Memory B cell (primary cell): ENCODE results near the gene METRN.

Experiments
- ATAC-seq: fragments of 150-1000 bp; cut with Tn5 transposase; 2 replicates; pipeline ENCODE4 v1.10.0; 2021; ENCODE audit warnings: low read depth, mild to moderate bottlenecking, moderate library complexity
- DNase-seq, 2 donors: peaks; one replicate each; pipeline ENCODE4 v3.0.0; 2022; ENCODE audit warnings: low spot score in 2 of 2
- H3K27ac Mint-ChIP-seq: one replicate; pipeline ENCODE4 v1.8.0; 2022; ENCODE audit warnings: mild to moderate bottlenecking, moderate library complexity, mixed read lengths
- H3K27me3 Mint-ChIP-seq: one replicate; pipeline ENCODE4 v1.8.0; 2022; ENCODE audit warnings: mixed read lengths
- H3K36me3 Mint-ChIP-seq: one replicate; pipeline ENCODE4 v1.8.0; 2022; ENCODE audit warnings: mild to moderate bottlenecking, mixed read lengths
- H3K4me1 Mint-ChIP-seq: one replicate; pipeline ENCODE4 v1.8.0; 2022; ENCODE audit warnings: mixed read lengths
- H3K4me3 Mint-ChIP-seq: one replicate; pipeline ENCODE4 v1.8.0; 2022; ENCODE audit warnings: mild to moderate bottlenecking, moderate library complexity, mixed read lengths
- H3K9me3 Mint-ChIP-seq: one replicate; pipeline ENCODE4 v1.8.0; 2022; ENCODE audit warnings: mixed read lengths

Gene METRN

DNA sequence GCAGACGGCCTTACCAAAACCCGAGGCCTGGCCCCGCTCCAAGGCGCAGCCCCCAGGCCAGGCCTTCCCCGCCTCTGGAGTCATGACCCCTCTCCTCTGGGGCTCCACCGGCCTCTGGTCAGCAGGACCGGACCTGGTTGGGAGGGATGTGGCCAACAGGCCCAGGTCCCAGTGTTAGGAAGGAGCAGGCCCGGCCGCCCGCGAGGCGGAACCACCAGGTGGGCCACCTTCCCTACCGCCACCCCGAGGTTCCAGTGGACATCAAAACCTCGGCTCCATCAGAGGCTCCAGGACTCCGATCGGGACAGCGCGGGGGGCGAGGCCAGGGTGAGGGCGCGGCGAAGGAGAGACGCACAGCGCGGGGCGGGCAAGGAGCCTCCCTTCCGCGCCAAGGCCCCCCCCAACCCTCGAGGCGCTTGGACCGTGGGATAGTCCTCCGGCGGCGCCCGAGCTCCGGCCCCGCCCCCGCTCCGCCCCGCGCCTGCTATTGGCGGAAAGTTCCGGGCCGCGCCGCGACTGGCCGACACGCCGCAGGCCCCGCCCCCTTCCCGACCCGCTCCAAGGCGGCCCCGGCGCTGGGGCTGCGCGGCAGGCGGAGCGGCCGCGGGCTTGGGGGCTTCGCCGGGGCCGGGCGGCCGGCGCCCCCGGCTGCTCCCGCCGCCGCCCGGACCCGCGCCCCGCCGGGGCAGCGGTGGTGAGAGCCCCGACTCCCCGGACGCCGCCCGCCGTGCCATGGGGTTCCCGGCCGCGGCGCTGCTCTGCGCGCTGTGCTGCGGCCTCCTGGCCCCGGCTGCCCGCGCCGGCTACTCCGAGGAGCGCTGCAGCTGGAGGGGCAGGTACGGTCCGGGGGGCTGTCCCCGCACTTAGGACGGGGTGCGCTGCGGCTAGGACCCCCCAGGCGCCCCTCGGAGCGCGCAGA is at the start of gene METRN:
Gene METRN, plus strand, starts transcription at position 561 of the 919 bp plus-strand sequence. Its CDS starts 172 bp downstream, at position 733.
- peaks cover 10% of the 10 kb centered on the region for H3K4me1 Mint-ChIP-seq

GRCh38 chr16:666572-666971 is 48.3 kb upstream of the METRN start:
- ATAC-seq = no peak
- DNase-seq = no peak
- no peak overlapping the region for H3K27ac Mint-ChIP-seq
- H3K9me3 Mint-ChIP-seq = no peaks in the 10 kb centered on the region
- H3K27me3 Mint-ChIP-seq = no peaks in the 10 kb centered on the region
- no peak overlapping the region for H3K4me3 Mint-ChIP-seq
- H3K36me3 Mint-ChIP-seq = peaks cover 5% of the 10 kb centered on the region
- peaks cover 3% of the 10 kb centered on the region for H3K4me1 Mint-ChIP-seq

More for the DNA sequence above, at the start of gene METRN:
- Mint-ChIP-seq H3K9me3 (no peaks in the 10 kb centered on the region), H3K27me3 (peaks cover 5% of the 10 kb centered on the region), H3K27ac (no peak within 1 kb of the TSS), H3K36me3 (no peaks in the 10 kb centered on the region), H3K4me3 (peak within 1 kb of the TSS; percentile 54)
- ATAC-seq = peak; percentile 87
- peak; percentile 81 to 84 for DNase-seq

- Mint-ChIP-seq H3K4me1 (peaks cover 3% of the 10 kb centered on the region), H3K4me3 (peak overlapping the region; percentile 81), H3K27ac (peak overlapping the region; percentile 68), H3K27me3 (no peaks in the 10 kb centered on the region), H3K9me3 (no peaks in the 10 kb centered on the region), H3K36me3 (peaks cover 5% of the 10 kb centered on the region)
- DNase-seq (no peak), ATAC-seq (no peak)
These were observed 47.7 kb upstream of the METRN start for GRCh38 chr16:667113-667779.

GRCh38 chr16:667780-668518 is 47.0 kb upstream of the METRN start, which contains the start of gene RHOT2:
Gene RHOT2, plus strand, starts transcription at chr16:668132. Its CDS starts 68 bp downstream, at chr16:668200.
- peak within 1 kb of the TSS; percentile 68 for H3K27ac Mint-ChIP-seq
- H3K9me3 Mint-ChIP-seq = no peaks in the 10 kb centered on the region
- H3K4me1 Mint-ChIP-seq = peaks cover 3% of the 10 kb centered on the region
- peak within 1 kb of the TSS; percentile 81 for H3K4me3 Mint-ChIP-seq
- H3K27me3 Mint-ChIP-seq = no peaks in the 10 kb centered on the region
- DNase-seq (peak; percentile 89 to 95), ATAC-seq (peak; percentile 96)
- peaks cover 7% of the 10 kb centered on the region for H3K36me3 Mint-ChIP-seq

DNA sequence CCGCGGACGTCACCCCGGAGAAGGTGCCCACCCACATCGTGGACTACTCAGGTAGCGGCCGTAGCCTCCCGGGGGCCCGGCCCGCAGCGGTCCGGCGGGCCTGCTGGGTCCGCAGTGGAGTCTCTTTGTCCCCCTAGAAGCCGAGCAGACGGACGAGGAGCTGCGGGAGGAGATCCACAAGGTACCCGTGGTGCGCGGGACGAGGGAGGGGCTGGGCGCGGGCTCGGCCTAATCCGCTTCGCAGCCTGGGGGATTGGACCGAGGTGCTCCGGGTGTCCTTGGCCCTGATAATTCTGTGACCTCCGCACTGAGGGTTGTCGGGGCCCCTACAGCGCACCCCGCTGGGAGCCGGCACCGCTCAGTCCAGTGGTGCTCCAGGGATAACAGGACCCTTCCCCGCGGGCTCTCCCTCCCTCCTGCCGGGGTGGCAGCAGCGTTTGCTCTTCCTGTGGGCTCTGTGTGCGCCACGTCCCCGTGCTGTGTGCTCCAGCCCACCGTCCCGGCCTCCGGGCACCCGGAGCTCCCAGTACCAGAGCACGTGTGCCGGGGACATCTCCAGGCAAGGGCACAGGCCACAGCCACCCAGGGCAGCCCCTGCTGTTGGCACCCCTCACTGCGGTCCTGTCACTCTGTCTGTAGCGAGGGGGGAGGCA is 46.3 kb upstream of the METRN start:
- no peak for ATAC-seq
- Mint-ChIP-seq H3K36me3 (peaks cover 9% of the 10 kb centered on the region), H3K4me1 (peaks cover 3% of the 10 kb centered on the region), H3K27ac (peak overlapping the region; percentile 65), H3K27me3 (no peaks in the 10 kb centered on the region), H3K9me3 (no peaks in the 10 kb centered on the region), H3K4me3 (peak overlapping the region; percentile 81)
- DNase-seq = no peak

GRCh38 chr16:669666-670065 is 45.3 kb upstream of the METRN start:
- peak overlapping the region; percentile 25 for H3K4me3 Mint-ChIP-seq
- peaks cover 3% of the 10 kb centered on the region for H3K4me1 Mint-ChIP-seq

GRCh38 chr16:670485-671352 is 44.2 kb upstream of the METRN start:
- peaks cover 9% of the 10 kb centered on the region for H3K4me1 Mint-ChIP-seq

More at GRCh38 chr16:669666-670065, 45.3 kb upstream of the METRN start:
- no peaks in the 10 kb centered on the region for H3K27me3 Mint-ChIP-seq
- H3K9me3 Mint-ChIP-seq = no peaks in the 10 kb centered on the region
- H3K36me3 Mint-ChIP-seq = peaks cover 9% of the 10 kb centered on the region
- DNase-seq = no peak
- no peak for ATAC-seq
- no peak overlapping the region for H3K27ac Mint-ChIP-seq

DNA sequence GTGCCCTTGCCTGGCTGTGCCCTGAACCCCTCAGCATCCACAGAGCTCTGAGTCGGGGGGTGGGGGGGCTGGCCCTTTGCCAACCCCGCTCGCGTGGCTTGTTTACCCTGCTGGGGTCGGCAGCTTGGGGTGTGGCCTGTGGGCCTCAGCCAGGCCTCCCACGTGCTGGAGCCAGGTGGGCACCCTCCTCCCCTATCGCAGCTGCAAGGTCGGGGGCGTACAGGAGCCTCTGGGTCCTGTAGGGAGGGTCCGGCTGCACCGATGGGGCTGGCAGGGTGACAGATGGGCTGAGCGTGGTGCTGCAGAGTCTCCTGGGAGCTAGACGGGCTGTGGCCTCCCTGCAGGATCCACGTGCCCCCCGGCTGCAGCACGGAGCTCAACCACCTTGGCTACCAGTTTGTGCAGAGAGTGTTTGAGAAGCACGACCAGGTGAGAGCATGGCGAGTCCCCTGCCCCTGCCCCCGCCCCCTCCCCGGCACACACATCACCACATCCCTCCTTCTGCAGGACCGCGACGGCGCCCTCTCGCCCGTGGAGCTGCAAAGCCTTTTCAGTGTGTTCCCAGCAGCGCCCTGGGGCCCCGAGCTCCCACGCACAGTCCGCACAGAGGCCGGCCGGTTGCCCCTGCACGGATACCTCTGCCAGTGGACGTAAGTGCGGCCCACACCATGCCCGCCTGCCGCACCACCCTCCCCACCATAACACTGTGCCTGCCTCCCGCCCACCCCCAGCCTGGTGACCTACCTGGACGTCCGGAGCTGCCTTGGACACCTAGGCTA is 43.4 kb upstream of the METRN start:
- peaks cover 7% of the 10 kb centered on the region for H3K27me3 Mint-ChIP-seq
- DNase-seq (no peak), ATAC-seq (no peak)
- H3K9me3 Mint-ChIP-seq = no peaks in the 10 kb centered on the region
- no peak overlapping the region for H3K27ac Mint-ChIP-seq
- peaks cover 10% of the 10 kb centered on the region for H3K36me3 Mint-ChIP-seq
- H3K4me3 Mint-ChIP-seq = no peak overlapping the region
- peaks cover 9% of the 10 kb centered on the region for H3K4me1 Mint-ChIP-seq

More at GRCh38 chr16:670485-671352, 44.2 kb upstream of the METRN start:
- DNase-seq (no peak), ATAC-seq (no peak)
- H3K27ac Mint-ChIP-seq = no peak overlapping the region
- peaks cover 7% of the 10 kb centered on the region for H3K27me3 Mint-ChIP-seq
- H3K9me3 Mint-ChIP-seq = no peaks in the 10 kb centered on the region
- H3K4me3 Mint-ChIP-seq = no peak overlapping the region
- peaks cover 10% of the 10 kb centered on the region for H3K36me3 Mint-ChIP-seq

- Mint-ChIP-seq H3K36me3 (peaks cover 10% of the 10 kb centered on the region), H3K27ac (no peak overlapping the region), H3K27me3 (peaks cover 7% of the 10 kb centered on the region), H3K4me3 (no peak overlapping the region), H3K9me3 (no peaks in the 10 kb centered on the region), H3K4me1 (peaks cover 9% of the 10 kb centered on the region)
- ATAC-seq (no peak), DNase-seq (no peak)
These were observed 42.5 kb upstream of the METRN start for GRCh38 chr16:672371-672770.

- H3K4me1 Mint-ChIP-seq = peaks cover 6% of the 10 kb centered on the region
- peaks cover 8% of the 10 kb centered on the region for H3K27me3 Mint-ChIP-seq
- no peak overlapping the region for H3K27ac Mint-ChIP-seq
- DNase-seq (no peak), ATAC-seq (no peak)
- no peaks in the 10 kb centered on the region for H3K9me3 Mint-ChIP-seq
- no peak overlapping the region for H3K4me3 Mint-ChIP-seq
- H3K36me3 Mint-ChIP-seq = peaks cover 10% of the 10 kb centered on the region
These were observed 42.1 kb upstream of the METRN start for GRCh38 chr16:672851-673250.

DNA sequence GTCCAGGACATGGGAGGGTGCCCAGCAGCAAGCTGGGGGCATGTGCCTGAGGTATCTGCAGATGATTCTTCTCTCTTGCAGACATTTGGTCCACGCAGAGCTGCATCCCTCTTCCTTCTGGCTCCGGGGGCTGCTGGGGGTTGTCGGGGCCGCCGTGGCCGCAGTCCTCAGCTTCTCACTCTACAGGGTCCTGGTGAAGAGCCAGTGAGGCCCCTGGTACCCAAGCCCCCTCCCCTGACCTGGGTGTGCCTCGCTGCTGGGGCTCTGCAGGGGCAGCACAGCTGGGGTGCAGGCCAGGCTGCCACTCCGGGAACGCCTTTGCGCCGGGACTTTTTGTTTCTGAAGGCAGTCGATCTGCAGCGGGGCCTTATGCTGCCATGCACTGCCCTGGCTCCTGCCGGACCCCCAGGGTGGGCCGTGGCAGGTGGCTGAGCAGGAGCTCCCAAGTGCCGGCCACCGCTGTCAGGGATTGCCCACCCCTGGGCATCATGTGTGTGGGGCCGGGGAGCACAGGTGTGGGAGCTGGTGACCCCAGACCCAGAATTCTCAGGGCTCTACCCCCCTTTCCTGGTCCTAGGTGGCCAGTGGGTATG is 41.4 kb upstream of the METRN start:
- no peak for DNase-seq
- peaks cover 8% of the 10 kb centered on the region for H3K27me3 Mint-ChIP-seq
- H3K4me3 Mint-ChIP-seq = no peak overlapping the region
- ATAC-seq = no peak
- peaks cover 9% of the 10 kb centered on the region for H3K4me1 Mint-ChIP-seq
- no peaks in the 10 kb centered on the region for H3K9me3 Mint-ChIP-seq
- peaks cover 10% of the 10 kb centered on the region for H3K36me3 Mint-ChIP-seq
- H3K27ac Mint-ChIP-seq = no peak overlapping the region
